Spinal cord (tissue), 10 donors: ENCODE results near the gene INAFM1. TPM values are rescaled to one million over a fixed set of nuclear protein-coding genes. Genes with fewer than 3 reads are reported as not detected.
"Not testable (repeated sequence)": the region's sequence is repeated elsewhere in the genome, so short reads cannot be mapped to it uniquely, and the experiment has no call there.

ENCODE experiments used
- DNase-seq, 6 donors: peaks; one replicate each; pipeline versions ENCODE4 v3.0.0 to v3.0.0-alpha.2; 2013 to 2015; ENCODE audit warnings: low spot score in 6 of 6, low read depth in 4 of 6
- H3K27ac ChIP-seq: one replicate; pipeline ENCODE4 v1.5.1; 2013; ENCODE audit warnings: low read depth, low read length, control low read depth
- H3K27me3 ChIP-seq: one replicate; pipeline ENCODE4 v1.6.1; 2013; ENCODE audit warnings: low read length; ENCODE audit not compliant: control insufficient read depth, insufficient read depth
- H3K36me3 ChIP-seq: one replicate; pipeline ENCODE4 v1.6.1; 2013; ENCODE audit warnings: low read length; ENCODE audit not compliant: control insufficient read depth, insufficient read depth
- H3K4me1 ChIP-seq: one replicate; pipeline ENCODE4 v1.6.1; 2013; ENCODE audit warnings: low read length; ENCODE audit not compliant: control insufficient read depth, insufficient read depth
- H3K4me3 ChIP-seq: one replicate; pipeline ENCODE4 v1.5.1; 2013; ENCODE audit warnings: low read depth, low read length, control low read depth
- H3K9me3 ChIP-seq: one replicate; pipeline ENCODE4 v1.6.1; 2013; ENCODE audit warnings: low read length; ENCODE audit not compliant: control insufficient read depth, insufficient read depth
- WGBS: methylation state at CpG from one replicate; pipeline ENCODE4 v1.1.5; 2013; ENCODE audit warnings: missing lambda C conversion rate; ENCODE audit not compliant: insufficient coverage; 5-methylcytosine and 5-hydroxymethylcytosine counted together
- polyA plus RNA-seq, 2 donors: library from polyadenylated mRNA; unstranded; fragments of 120-200 nt; gene quantifications; one replicate each; pipeline ENCODE4 v1.2.1, GENCODE V29; 2013; ENCODE audit not compliant: insufficient read length in 2 of 2
- total RNA-seq, 2 donors: library from RNA; depleted of rRNA in 1 of 2; stranded (reverse); fragments of 120-200 nt in 1 of 2; fragments of >200 nt in 1 of 2; gene quantifications; one replicate each; pipeline versions ENCODE4 v1.2.3 to v1.2.4, GENCODE V29; 2013 to 2014
- donor health status: healthy.

INAFM1 gene
- total and polyA plus RNA-seq, 4 donors, result 1.6 to 29.2 (median 16.3) TPM

DNA sequence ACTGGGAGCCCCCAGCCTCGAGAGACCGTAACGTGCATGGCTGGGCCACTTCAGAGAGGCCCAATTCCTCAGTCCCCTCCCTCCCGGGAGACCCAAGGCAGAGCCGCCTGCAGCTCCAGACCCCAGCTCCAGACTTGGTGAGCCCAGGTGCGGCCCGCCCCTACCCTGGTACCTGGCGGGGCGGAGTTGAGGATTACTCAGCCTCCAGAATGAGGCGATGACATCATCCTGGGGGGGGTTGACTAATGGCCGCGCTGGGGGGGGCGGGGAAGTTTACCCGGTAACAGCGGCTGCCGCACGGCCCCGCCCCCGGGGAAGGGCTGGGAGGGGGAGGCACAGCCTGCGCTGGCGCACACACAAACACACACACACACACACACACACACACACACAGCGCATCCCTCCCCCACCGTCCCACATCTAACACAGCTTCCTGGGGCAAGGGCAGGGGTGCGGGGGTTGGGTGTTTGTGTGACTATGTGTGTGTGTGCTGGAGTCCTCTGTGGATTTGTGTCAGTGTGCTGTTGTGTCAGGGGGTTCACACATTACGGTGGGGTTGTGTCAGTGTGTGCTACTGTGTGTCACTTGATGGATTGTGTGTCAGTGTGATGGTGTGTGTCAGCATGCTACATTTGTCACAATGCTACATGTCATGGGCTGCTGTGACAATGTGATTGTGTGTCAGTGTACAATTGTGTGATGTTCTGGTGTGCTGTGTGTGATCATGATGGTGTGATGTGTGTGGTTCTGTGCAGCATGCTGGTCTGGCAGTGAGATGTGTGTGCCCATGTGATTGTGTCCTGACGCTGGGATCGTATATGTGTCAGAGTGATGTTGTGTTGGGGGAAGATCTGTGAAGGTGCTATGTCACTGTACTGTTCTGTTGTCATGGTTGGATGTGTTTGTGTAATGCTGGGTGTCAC, 33.4 kb upstream of the INAFM1 start:
- Histone ChIP-seq H3K27me3 (peaks cover 3% of the 10 kb centered on the region), H3K9me3 (no peaks in the 10 kb centered on the region), H3K4me1 (peaks cover 51% of the 10 kb centered on the region), H3K27ac (peak overlapping the region; percentile 84), H3K4me3 (peak overlapping the region; percentile 12), H3K36me3 (no peaks in the 10 kb centered on the region)
- 16% methylated on average over 11 of the region's 27 CpGs for WGBS
- peak in 2 of 6 donors; percentile 68 to 84 for DNase-seq

- Histone ChIP-seq H3K27me3 (peaks cover 3% of the 10 kb centered on the region), H3K4me3 (no peak overlapping the region), H3K9me3 (no peaks in the 10 kb centered on the region), H3K27ac (no peak overlapping the region), H3K36me3 (no peaks in the 10 kb centered on the region), H3K4me1 (peaks cover 51% of the 10 kb centered on the region)
- 90% methylated on average over 7 of the region's 7 CpGs for whole genome bisulfite sequencing
- DNase-seq, result no peak
These were observed 32.6 kb upstream of the INAFM1 start for GRCh38 chr19:47241919-47242577.

DNA sequence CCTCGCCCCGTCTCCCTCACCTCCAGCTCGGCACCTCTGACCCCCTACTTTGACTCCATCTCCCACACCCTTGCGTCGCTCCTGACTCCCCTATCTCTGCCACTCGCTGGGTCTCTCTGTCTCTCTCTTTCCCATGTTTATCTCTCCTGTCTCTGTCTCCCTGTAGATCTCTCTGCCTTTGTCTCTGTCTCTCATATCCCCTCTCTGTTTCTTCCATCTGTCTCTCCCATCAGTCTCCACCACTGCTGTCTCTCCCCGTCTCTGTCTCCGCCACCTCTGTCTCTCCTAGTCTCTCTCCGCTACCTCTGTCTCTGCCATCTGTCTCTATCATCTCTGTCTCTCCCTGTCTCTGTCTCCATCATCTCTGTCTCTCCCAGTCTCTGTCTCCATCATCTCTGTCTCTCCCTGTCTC, 31.3 kb upstream of the INAFM1 start:
- DNase-seq, result no peak
- Histone ChIP-seq H3K4me1 (peaks cover 51% of the 10 kb centered on the region), H3K27ac (no peak overlapping the region), H3K36me3 (no peaks in the 10 kb centered on the region), H3K27me3 (peaks cover 3% of the 10 kb centered on the region), H3K9me3 (no peaks in the 10 kb centered on the region), H3K4me3 (peak overlapping the region; percentile 16)
- 18% methylated on average over 9 of the region's 9 CpGs for WGBS

GRCh38 chr19:47243776-47244547, 30.7 kb upstream of the INAFM1 start:
- WGBS, result under 1% methylated on average over 43 of the region's 46 CpGs
- Histone ChIP-seq H3K4me3 (peak overlapping the region; percentile 45), H3K4me1 (peaks cover 47% of the 10 kb centered on the region), H3K27me3 (peaks cover 3% of the 10 kb centered on the region), H3K36me3 (no peaks in the 10 kb centered on the region), H3K27ac (peak overlapping the region; percentile 75), H3K9me3 (no peaks in the 10 kb centered on the region)
- DNase-seq, result peak in 2 of 6 donors; percentile 92

GRCh38 chr19:47247308-47247990, 27.2 kb upstream of the INAFM1 start:
- Histone ChIP-seq H3K4me3 (no peak overlapping the region), H3K9me3 (no peaks in the 10 kb centered on the region), H3K36me3 (no peaks in the 10 kb centered on the region), H3K4me1 (peaks cover 23% of the 10 kb centered on the region), H3K27me3 (no peaks in the 10 kb centered on the region), H3K27ac (no peak overlapping the region)
- DNase-seq, result peak in 2 of 6 donors; percentile 85 to 88
- 55% methylated on average over 14 of the region's 25 CpGs for WGBS

- H3K27ac ChIP-seq, H3K36me3 ChIP-seq, DNase-seq, H3K4me3 ChIP-seq, H3K27me3 ChIP-seq, H3K9me3 ChIP-seq: not testable (repeated sequence)
- peaks cover 21% of the 10 kb centered on the region for H3K4me1 ChIP-seq
- WGBS, result 100% methylated on average over 1 of the region's 8 CpGs
These were observed 21.7 kb upstream of the INAFM1 start for GRCh38 chr19:47253016-47253415.

DNA sequence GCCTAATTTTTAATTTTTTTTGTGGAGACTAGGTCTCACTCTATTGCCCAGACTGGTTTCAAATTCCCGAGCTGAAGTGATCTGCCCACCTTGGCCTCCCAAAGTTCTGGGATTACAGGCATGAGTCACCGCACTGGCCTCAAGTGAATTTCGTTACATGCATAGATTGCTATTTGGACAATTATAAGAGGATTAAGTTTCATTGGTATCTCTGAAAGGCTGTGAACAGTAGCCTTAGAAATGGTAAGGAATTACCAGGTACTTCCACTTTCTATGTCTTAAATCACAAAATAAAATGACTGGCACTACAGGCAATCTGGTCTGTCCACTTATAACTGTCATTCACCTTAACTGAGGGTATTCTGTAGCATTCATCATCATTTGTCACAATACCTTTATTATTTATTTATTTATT, 21.2 kb upstream of the INAFM1 start:
- WGBS, result 75% methylated on average over 1 of the region's 3 CpGs
- no peak overlapping the region for H3K27ac ChIP-seq

GRCh38 chr19:47253970-47254369, 20.7 kb upstream of the INAFM1 start:
- peaks cover 7% of the 10 kb centered on the region for H3K36me3 ChIP-seq
- no peaks in the 10 kb centered on the region for H3K27me3 ChIP-seq
- H3K4me1 ChIP-seq, result peaks cover 27% of the 10 kb centered on the region
- no peaks in the 10 kb centered on the region for H3K9me3 ChIP-seq
- no peak overlapping the region for H3K27ac ChIP-seq
- no peak overlapping the region for H3K4me3 ChIP-seq
- WGBS, result 100% methylated on average over 1 of the region's 5 CpGs
- DNase-seq, result no peak

More for the DNA sequence above, 21.2 kb upstream of the INAFM1 start:
- peaks cover 2% of the 10 kb centered on the region for H3K36me3 ChIP-seq
- H3K9me3 ChIP-seq, result no peaks in the 10 kb centered on the region
- H3K4me3 ChIP-seq, result no peak overlapping the region
- DNase-seq, result no peak
- H3K4me1 ChIP-seq, result peaks cover 26% of the 10 kb centered on the region
- no peaks in the 10 kb centered on the region for H3K27me3 ChIP-seq
